Measurements from ENCODE around the gene RASSF4. TPM values are rescaled to one million over a fixed set of nuclear protein-coding genes. Genes with fewer than 3 reads are reported as not detected.

RASSF4 gene
- total and polyA plus RNA-seq, 4 donors, result 8.2 to 26.9 (median 12.4) TPM

DNA sequence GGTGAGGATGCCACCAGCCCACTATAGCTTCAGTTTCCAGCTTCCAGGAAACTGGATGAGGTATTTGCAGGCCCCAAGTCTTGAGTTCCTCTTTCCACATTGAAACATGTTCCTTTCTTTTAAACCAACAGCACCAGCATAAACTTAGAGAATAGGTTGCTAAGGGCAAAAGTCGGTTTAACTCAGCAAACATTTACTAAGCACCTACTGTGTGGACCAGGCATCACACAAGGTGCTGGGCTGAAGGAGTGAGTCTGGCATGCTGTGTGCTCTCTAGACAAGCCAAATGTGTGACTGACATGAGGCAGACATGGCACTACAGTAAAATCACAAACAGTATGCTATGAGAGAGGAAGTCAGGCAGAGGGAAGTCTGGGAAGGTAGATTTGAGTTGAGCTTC is 11.0 kb upstream of the RASSF4 start:
- H3K4me1 ChIP-seq (ENCODE audit: control insufficient read depth in 4 of 4, insufficient read depth in 4 of 4, low read length in 3 of 4), result peaks cover 0 to 4% (median 0%) of the 10 kb centered on the region in 4 donors
- H3K9ac ChIP-seq (ENCODE audit: low read depth in 1 of 2, low read length in 2 of 2), result no peak overlapping the region
- no peak overlapping the region for H3K4me3 ChIP-seq (ENCODE audit: low read depth in 1 of 3, low read length in 3 of 3)
- H3K27ac ChIP-seq (ENCODE audit: low read depth in 1 of 2, low read length in 2 of 2), result no peak overlapping the region
- H3K27me3 ChIP-seq (ENCODE audit: control insufficient read depth in 4 of 4, insufficient read depth in 4 of 4, low read length in 3 of 4), result no peaks in the 10 kb centered on the region
- TF ChIP-seq HNF4G (IDR thresholded peaks at IDR 0.05), result no peak
- H3K9me3 ChIP-seq (ENCODE audit: control insufficient read depth in 4 of 4, low read length in 3 of 4), result peaks cover 0 to 4% (median 0%) of the 10 kb centered on the region in 4 donors
- DNase-seq (ENCODE audit: low spot score), result no peak
- H3K36me3 ChIP-seq (ENCODE audit: control insufficient read depth in 4 of 4, insufficient read depth in 3 of 4, low read depth in 1 of 4, low read length in 3 of 4), result peaks cover 0 to 3% (median 0%) of the 10 kb centered on the region in 4 donors
- 84% methylated on average over 1 of the region's 1 CpG for WGBS

DNA sequence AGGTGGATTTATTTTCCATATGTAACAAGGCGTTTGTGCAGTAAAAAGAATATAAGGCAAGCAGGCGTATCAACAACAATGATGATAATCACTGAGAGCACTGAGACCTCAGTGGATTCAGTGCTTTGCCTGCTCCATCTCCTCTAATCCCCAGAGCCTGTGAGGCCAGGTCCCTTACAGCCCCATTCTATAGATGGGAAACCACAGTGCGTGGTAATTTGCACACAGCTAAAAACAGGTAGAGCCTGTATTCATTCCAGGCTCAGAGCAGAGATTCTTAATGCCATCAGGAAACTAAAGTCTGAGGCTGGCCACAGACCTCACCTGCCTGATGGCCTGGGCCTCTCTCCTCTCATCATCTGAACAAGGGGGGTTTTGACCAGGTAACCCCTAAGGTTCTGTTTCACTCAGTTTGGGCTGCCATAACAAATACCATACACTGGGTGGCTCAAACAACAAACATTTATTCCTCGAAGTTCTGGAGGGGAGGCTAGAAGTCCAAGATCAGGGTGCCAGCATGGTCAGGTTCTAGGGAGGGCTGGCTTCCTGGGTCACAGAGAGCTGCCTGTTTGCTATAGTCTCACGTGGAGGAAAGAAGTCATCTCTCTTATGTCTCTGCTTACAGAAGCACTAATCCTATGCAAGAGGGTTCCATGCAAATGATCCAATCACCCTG is 10.3 kb upstream of the RASSF4 start:
- Histone ChIP-seq H3K9ac (ENCODE audit: low read depth in 1 of 2, low read length in 2 of 2) (no peak overlapping the region), H3K27me3 (ENCODE audit: control insufficient read depth in 4 of 4, insufficient read depth in 4 of 4, low read length in 3 of 4) (no peaks in the 10 kb centered on the region), H3K4me3 (ENCODE audit: low read depth in 1 of 3, low read length in 3 of 3) (no peak overlapping the region), H3K4me1 (ENCODE audit: control insufficient read depth in 4 of 4, insufficient read depth in 4 of 4, low read length in 3 of 4) (peaks cover 0 to 4% (median 0%) of the 10 kb centered on the region in 4 donors), H3K36me3 (ENCODE audit: control insufficient read depth in 4 of 4, insufficient read depth in 3 of 4, low read depth in 1 of 4, low read length in 3 of 4) (peaks cover 0 to 3% (median 0%) of the 10 kb centered on the region in 4 donors), H3K27ac (ENCODE audit: low read depth in 1 of 2, low read length in 2 of 2) (no peak overlapping the region), H3K9me3 (ENCODE audit: control insufficient read depth in 4 of 4, low read length in 3 of 4) (peaks cover 0 to 2% (median 0%) of the 10 kb centered on the region in 4 donors)
- TF ChIP-seq GABPA (IDR thresholded peaks at IDR 0.05 in 1 of 2, conservative IDR thresholded peaks at IDR 0.05 in 1 of 2) (no peak), FOXA1 (IDR thresholded peaks at IDR 0.05) (no peak), FOXA2 (IDR thresholded peaks at IDR 0.05) (no peak), HNF4A (conservative IDR thresholded peaks at IDR 0.05) (no peak), RAD21 (IDR thresholded peaks at IDR 0.05) (no peak), EGR1 (IDR thresholded peaks at IDR 0.05; ENCODE audit: low read depth in 2 of 2) (no peak), NR2F2 (IDR thresholded peaks at IDR 0.05) (no peak), YY1 (IDR thresholded peaks at IDR 0.05) (no peak), RXRA (IDR thresholded peaks at IDR 0.05) (no peak), SP1 (IDR thresholded peaks at IDR 0.05) (no peak), JUND (IDR thresholded peaks at IDR 0.05) (no peak), TAF1 (conservative IDR thresholded peaks at IDR 0.05) (no peak), HNF4G (IDR thresholded peaks at IDR 0.05) (no peak)
- TF ChIP-seq, protein P1, sequence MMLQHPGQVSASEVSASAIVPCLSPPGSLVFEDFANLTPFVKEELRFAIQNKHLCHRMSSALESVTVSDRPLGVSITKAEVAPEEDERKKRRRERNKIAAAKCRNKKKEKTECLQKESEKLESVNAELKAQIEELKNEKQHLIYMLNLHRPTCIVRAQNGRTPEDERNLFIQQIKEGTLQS (IDR thresholded peaks at IDR 0.05), result no peak
- TF ChIP-seq, protein P2, sequence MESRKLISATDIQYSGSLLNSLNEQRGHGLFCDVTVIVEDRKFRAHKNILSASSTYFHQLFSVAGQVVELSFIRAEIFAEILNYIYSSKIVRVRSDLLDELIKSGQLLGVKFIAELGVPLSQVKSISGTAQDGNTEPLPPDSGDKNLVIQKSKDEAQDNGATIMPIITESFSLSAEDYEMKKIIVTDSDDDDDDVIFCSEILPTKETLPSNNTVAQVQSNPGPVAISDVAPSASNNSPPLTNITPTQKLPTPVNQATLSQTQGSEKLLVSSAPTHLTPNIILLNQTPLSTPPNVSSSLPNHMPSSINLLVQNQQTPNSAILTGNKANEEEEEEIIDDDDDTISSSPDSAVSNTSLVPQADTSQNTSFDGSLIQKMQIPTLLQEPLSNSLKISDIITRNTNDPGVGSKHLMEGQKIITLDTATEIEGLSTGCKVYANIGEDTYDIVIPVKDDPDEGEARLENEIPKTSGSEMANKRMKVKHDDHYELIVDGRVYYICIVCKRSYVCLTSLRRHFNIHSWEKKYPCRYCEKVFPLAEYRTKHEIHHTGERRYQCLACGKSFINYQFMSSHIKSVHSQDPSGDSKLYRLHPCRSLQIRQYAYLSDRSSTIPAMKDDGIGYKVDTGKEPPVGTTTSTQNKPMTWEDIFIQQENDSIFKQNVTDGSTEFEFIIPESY (IDR thresholded peaks at IDR 0.05), result no peak
- TF ChIP-seq, protein P3, sequence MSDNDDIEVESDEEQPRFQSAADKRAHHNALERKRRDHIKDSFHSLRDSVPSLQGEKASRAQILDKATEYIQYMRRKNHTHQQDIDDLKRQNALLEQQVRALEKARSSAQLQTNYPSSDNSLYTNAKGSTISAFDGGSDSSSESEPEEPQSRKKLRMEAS (IDR thresholded peaks at IDR 0.05), result no peak
- TF ChIP-seq, protein P4, sequence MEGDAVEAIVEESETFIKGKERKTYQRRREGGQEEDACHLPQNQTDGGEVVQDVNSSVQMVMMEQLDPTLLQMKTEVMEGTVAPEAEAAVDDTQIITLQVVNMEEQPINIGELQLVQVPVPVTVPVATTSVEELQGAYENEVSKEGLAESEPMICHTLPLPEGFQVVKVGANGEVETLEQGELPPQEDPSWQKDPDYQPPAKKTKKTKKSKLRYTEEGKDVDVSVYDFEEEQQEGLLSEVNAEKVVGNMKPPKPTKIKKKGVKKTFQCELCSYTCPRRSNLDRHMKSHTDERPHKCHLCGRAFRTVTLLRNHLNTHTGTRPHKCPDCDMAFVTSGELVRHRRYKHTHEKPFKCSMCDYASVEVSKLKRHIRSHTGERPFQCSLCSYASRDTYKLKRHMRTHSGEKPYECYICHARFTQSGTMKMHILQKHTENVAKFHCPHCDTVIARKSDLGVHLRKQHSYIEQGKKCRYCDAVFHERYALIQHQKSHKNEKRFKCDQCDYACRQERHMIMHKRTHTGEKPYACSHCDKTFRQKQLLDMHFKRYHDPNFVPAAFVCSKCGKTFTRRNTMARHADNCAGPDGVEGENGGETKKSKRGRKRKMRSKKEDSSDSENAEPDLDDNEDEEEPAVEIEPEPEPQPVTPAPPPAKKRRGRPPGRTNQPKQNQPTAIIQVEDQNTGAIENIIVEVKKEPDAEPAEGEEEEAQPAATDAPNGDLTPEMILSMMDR (IDR thresholded peaks at IDR 0.05; ENCODE audit: low read depth, low read length, missing input control), result no peak
- WGBS, result 78% methylated on average over 5 of the region's 5 CpGs
- peak; percentile 19 for DNase-seq (ENCODE audit: low spot score)
